Nucleus accumbens (tissue), 56 donors: ENCODE measurements around the gene NFX1.
A peak's percentile ranks its signal among the peaks of the same experiment; 100 is the strongest.

Source experiments
- DNase-seq, 56 donors: peaks; one replicate each; lab custom pipeline; 2025; lab: John Stamatoyannopoulos, UW

The NFX1 gene

GRCh38 chr9:33265211-33265865, 25.0 kb upstream of the NFX1 start:
- no peak for DNase-seq

- DNase-seq, result no peak
Measured at GRCh38 chr9:33267151-33267767, 23.1 kb upstream of the NFX1 start.

- no peak for DNase-seq
Measured at GRCh38 chr9:33270146-33270545, 20.2 kb upstream of the NFX1 start.

GRCh38 chr9:33272061-33272460, 18.3 kb upstream of the NFX1 start:
- no peak for DNase-seq

- no peak for DNase-seq
Measured at GRCh38 chr9:33273266-33273971, 16.9 kb upstream of the NFX1 start.

- no peak for DNase-seq
Measured at GRCh38 chr9:33273972-33274328, 16.4 kb upstream of the NFX1 start.

- no peak for DNase-seq
Measured at GRCh38 chr9:33277484-33277883, 12.8 kb upstream of the NFX1 start.

- no peak for DNase-seq
Measured at GRCh38 chr9:33285502-33285901, 4.8 kb upstream of the NFX1 start.

GRCh38 chr9:33287087-33287490, 3.2 kb upstream of the NFX1 start:
- peak in 28 of 56 donors; percentile 3 to 57 (median 18) for DNase-seq

- DNase-seq, result no peak
Measured at GRCh38 chr9:33288235-33288634, 2.1 kb upstream of the NFX1 start.

GRCh38 chr9:33288828-33289483, 1.4 kb upstream of the NFX1 start:
- peak in 1 of 56 donors; percentile 4 for DNase-seq

GRCh38 chr9:33289496-33289895, 820 bp upstream of the NFX1 start:
- peak in 20 of 56 donors; percentile 6 to 54 (median 32) for DNase-seq

GRCh38 chr9:33289936-33290246, 425 bp upstream of the NFX1 start:
- peak in 1 of 56 donors; percentile 77 for DNase-seq

GRCh38 chr9:33291031-33291397, 698 bp downstream of the NFX1 start:
- peak in 1 of 56 donors; percentile 76 for DNase-seq

- DNase-seq, result no peak
Measured at GRCh38 chr9:33291901-33292300, 1.6 kb downstream of the NFX1 start.

GRCh38 chr9:33293782-33294181, 3.5 kb downstream of the NFX1 start:
- no peak for DNase-seq

- no peak for DNase-seq
Measured at GRCh38 chr9:33294670-33295432, 4.5 kb downstream of the NFX1 start.

- no peak for DNase-seq
Measured at GRCh38 chr9:33295571-33295970, 5.3 kb downstream of the NFX1 start.

GRCh38 chr9:33297432-33297831, 7.1 kb downstream of the NFX1 start:
- peak in 22 of 56 donors; percentile 3 to 50 (median 14) for DNase-seq

GRCh38 chr9:33300546-33300945, 10.2 kb downstream of the NFX1 start:
- DNase-seq, result no peak

- DNase-seq, result no peak
Measured at GRCh38 chr9:33304362-33304761, 14.0 kb downstream of the NFX1 start.
